RWPE1 (cell line): ENCODE results near the gene NADK2.
"Not testable (repeated sequence)": the region's sequence is repeated elsewhere in the genome, so short reads cannot be mapped to it uniquely, and the experiment has no call there.

Experiments
- CTCF ChIA-PET: fragments of 350-600 bp; sonication (Branson Sonifier 250); formaldehyde crosslinking; extraction: SDS; loops from one replicate; lab custom pipeline; 2021; lab: Yijun Ruan, JAX
- POLR2A ChIA-PET: fragments of 400-600 bp; formaldehyde crosslinking; extraction: SDS; loops from one replicate; lab custom pipeline; 2020; ENCODE audit warnings: antibody characterized with exemption; ENCODE audit not compliant: low non-redundant PET; lab: Yijun Ruan, JAX
- DNase-seq: peaks from one replicate; pipeline ENCODE4 v3.0.0; 2012; ENCODE audit warnings: low spot score
- H3K27ac ChIP-seq: fragments of 450-650 bp; 2 replicates; pipeline ENCODE4 v1.5.1; 2017
- CTCF ChIP-seq: fragments of 450-650 bp; conservative IDR thresholded peaks from 2 replicates; pipeline ENCODE4 v1.5.1; 2017; ENCODE audit warnings: low read depth, mild to moderate bottlenecking

NADK2 gene

GRCh38 chr5:36241631-36242533 is at the start of gene NADK2:
TSS of gene NADK2 (minus strand) at chr5:36241925. CDS start at chr5:36241798, 127 bp downstream.
- ChIA-PET POLR2A (interaction anchor here (0.6 to 0.9 kb wide), 2 partner anchors 67 to 145 kb away, joined by 3 to 4 read pairs; no protein-coding TSS in a partner anchor), CTCF (interaction anchor here (0.7 to 1.8 kb wide), 11 partner anchors 11 to 454 kb away, joined by 3 to 13 read pairs (median 4); no protein-coding TSS in a partner anchor)
- peak within 1 kb of the TSS; percentile 91 for H3K27ac ChIP-seq
- TF ChIP-seq CTCF, result peak; percentile 83
- peak; percentile 96 for DNase-seq

- ChIA-PET CTCF (no interaction called here), POLR2A (no interaction called here)
- TF ChIP-seq CTCF, result no peak
- no peak overlapping the region for H3K27ac ChIP-seq
- no peak for DNase-seq
Measured at GRCh38 chr5:36285837-36286615, 44.3 kb upstream of the NADK2 start.

- DNase-seq, H3K27ac ChIP-seq, POLR2A ChIA-PET: not testable (repeated sequence)
- CTCF ChIA-PET, result interaction anchor here (0.8 kb wide), 2 partner anchors 24 to 412 kb away, joined by 3 read pairs; no protein-coding TSS in a partner anchor
Measured at GRCh38 chr5:36283775-36284174, 42.0 kb upstream of the NADK2 start.

- CTCF ChIA-PET, result no interaction called here
- H3K27ac ChIP-seq, result no peak overlapping the region
- POLR2A ChIA-PET, result no interaction called here
- no peak for DNase-seq
- no peak for TF ChIP-seq CTCF
Measured at GRCh38 chr5:36281626-36282025, 39.9 kb upstream of the NADK2 start.

- DNase-seq, result no peak
- no peak overlapping the region for H3K27ac ChIP-seq
- CTCF ChIA-PET, result no interaction called here
- POLR2A ChIA-PET, result no interaction called here
- TF ChIP-seq CTCF, result no peak
Measured at GRCh38 chr5:36279054-36279698, 37.5 kb upstream of the NADK2 start.

- H3K27ac ChIP-seq, result no peak overlapping the region
- no peak for TF ChIP-seq CTCF
- POLR2A ChIA-PET, result no interaction called here
- no peak for DNase-seq
- CTCF ChIA-PET, result no interaction called here
Measured at GRCh38 chr5:36277521-36278176, 35.9 kb upstream of the NADK2 start.
